Hepatocyte (in vitro differentiated cells): Measurements from ENCODE around the gene SYNGR1.

Experiments
- CTCF ChIP-seq: fragments of 200-600 bp; sonication (generic); IDR thresholded peaks from 2 replicates; pipeline ENCODE4 v1.5.1; 2016; ENCODE audit warnings: antibody characterized with exemption, mild to moderate bottlenecking; ENCODE audit not compliant: poor library complexity
- EZH2 ChIP-seq: fragments of 200-600 bp; sonication (generic); IDR thresholded peaks from 2 replicates; pipeline ENCODE4 v1.6.1; 2016; ENCODE audit warnings: antibody characterized with exemption, mild to moderate bottlenecking, borderline replicate concordance
- EZH2phosphoT487 ChIP-seq: fragments of 200-600 bp; sonication (generic); IDR thresholded peaks from one replicate; pipeline ENCODE4 v1.6.1; 2018; ENCODE audit warnings: antibody characterized with exemption, mild to moderate bottlenecking, low read depth, moderate library complexity; ENCODE audit not compliant: unreplicated experiment, severe bottlenecking

- TF ChIP-seq CTCF (no peak), EZH2 (no peak), EZH2phosphoT487 (no peak)
Observed at GRCh38 chr22:39434721-39435120, 84.9 kb downstream of the SYNGR1 start.
